ENCODE results near the gene ATP10A. TPM values are rescaled to one million over a fixed set of nuclear protein-coding genes. Genes with fewer than 3 reads are reported as not detected.

ATP10A gene
- total RNA-seq, 1 experiment from 2014 or later = not detected

- no peaks in the 10 kb centered on the region for H3K27me3 Mint-ChIP-seq (ENCODE audit: insufficient read depth, unreplicated experiment)
- intact Hi-C loops (cut with micrococcal nuclease; ENCODE audit: unreplicated experiment) = loop anchor here (10.0 kb wide), 1 partner anchor 69 kb away; no protein-coding TSS in a partner anchor
- POLR2A ChIA-PET = no interaction called here
- DNase-seq = no peak
- no peaks in the 10 kb centered on the region for H3K36me3 Mint-ChIP-seq (ENCODE audit: insufficient read depth, unreplicated experiment)
- H3K27me3 ChIP-seq (replicated peaks; ENCODE audit: control insufficient read depth, insufficient read depth, low read length) = no peaks in the 10 kb centered on the region; the same call in 1 of the 2 replicates
- H3K36me3 ChIP-seq (ENCODE audit: control insufficient read depth, insufficient read depth, low read length) = no peaks in the 10 kb centered on the region
- peaks cover 6% of the 10 kb centered on the region; the same call in 1 of the 2 replicates for H3K4me1 ChIP-seq
- TF ChIP-seq, protein P1, sequence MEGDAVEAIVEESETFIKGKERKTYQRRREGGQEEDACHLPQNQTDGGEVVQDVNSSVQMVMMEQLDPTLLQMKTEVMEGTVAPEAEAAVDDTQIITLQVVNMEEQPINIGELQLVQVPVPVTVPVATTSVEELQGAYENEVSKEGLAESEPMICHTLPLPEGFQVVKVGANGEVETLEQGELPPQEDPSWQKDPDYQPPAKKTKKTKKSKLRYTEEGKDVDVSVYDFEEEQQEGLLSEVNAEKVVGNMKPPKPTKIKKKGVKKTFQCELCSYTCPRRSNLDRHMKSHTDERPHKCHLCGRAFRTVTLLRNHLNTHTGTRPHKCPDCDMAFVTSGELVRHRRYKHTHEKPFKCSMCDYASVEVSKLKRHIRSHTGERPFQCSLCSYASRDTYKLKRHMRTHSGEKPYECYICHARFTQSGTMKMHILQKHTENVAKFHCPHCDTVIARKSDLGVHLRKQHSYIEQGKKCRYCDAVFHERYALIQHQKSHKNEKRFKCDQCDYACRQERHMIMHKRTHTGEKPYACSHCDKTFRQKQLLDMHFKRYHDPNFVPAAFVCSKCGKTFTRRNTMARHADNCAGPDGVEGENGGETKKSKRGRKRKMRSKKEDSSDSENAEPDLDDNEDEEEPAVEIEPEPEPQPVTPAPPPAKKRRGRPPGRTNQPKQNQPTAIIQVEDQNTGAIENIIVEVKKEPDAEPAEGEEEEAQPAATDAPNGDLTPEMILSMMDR (IDR thresholded peaks at IDR 0.05; ENCODE audit: insufficient read depth in 1 of 2, low read depth in 1 of 2, low read length in 1 of 2, severe bottlenecking in 1 of 2, unreplicated experiment in 1 of 2) = no peak
- CTCF ChIA-PET = no interaction called here
- no TSS peak for BruUV-seq (replicated peaks)
- no peaks in the 10 kb centered on the region for H3K9me3 Mint-ChIP-seq (ENCODE audit: unreplicated experiment)
- peaks cover 12% of the 10 kb centered on the region for H3K4me1 Mint-ChIP-seq (ENCODE audit: low read depth, unreplicated experiment)
- no peak overlapping the region for H3K27ac Mint-ChIP-seq (ENCODE audit: unreplicated experiment)
- no peak overlapping the region for H3K4me3 Mint-ChIP-seq (ENCODE audit: unreplicated experiment)
- no peak overlapping the region for H3K4me3 ChIP-seq (ENCODE audit: low read depth, low read length)
- H3K9me3 ChIP-seq = no peaks in the 10 kb centered on the region
Observed at GRCh38 chr15:25786040-25786439, 77.1 kb downstream of the ATP10A start.

GRCh38 chr15:25785641-25786025 lies 77.5 kb downstream of the ATP10A start:
- CTCF ChIA-PET = no interaction called here
- H3K4me3 Mint-ChIP-seq (ENCODE audit: unreplicated experiment) = no peak overlapping the region
- no peak overlapping the region for H3K4me3 ChIP-seq (ENCODE audit: low read depth, low read length)
- peaks cover 6% of the 10 kb centered on the region; the same call in 1 of the 2 replicates for H3K4me1 ChIP-seq
- no peaks in the 10 kb centered on the region; the same call in 1 of the 2 replicates for H3K27me3 ChIP-seq (replicated peaks; ENCODE audit: control insufficient read depth, insufficient read depth, low read length)
- H3K9me3 ChIP-seq = no peaks in the 10 kb centered on the region
- DNase-seq = no peak
- H3K9me3 Mint-ChIP-seq (ENCODE audit: unreplicated experiment) = no peaks in the 10 kb centered on the region
- peaks cover 12% of the 10 kb centered on the region for H3K4me1 Mint-ChIP-seq (ENCODE audit: low read depth, unreplicated experiment)
- POLR2A ChIA-PET = no interaction called here
- H3K36me3 ChIP-seq (ENCODE audit: control insufficient read depth, insufficient read depth, low read length) = no peaks in the 10 kb centered on the region
- TF ChIP-seq, protein P1 (IDR thresholded peaks at IDR 0.05; ENCODE audit: insufficient read depth in 1 of 2, low read depth in 1 of 2, low read length in 1 of 2, severe bottlenecking in 1 of 2, unreplicated experiment in 1 of 2) = no peak
- no TSS peak for BruUV-seq (replicated peaks)
- no peak overlapping the region for H3K27ac Mint-ChIP-seq (ENCODE audit: unreplicated experiment)
- H3K36me3 Mint-ChIP-seq (ENCODE audit: insufficient read depth, unreplicated experiment) = no peaks in the 10 kb centered on the region
- intact Hi-C loops (cut with micrococcal nuclease; ENCODE audit: unreplicated experiment) = loop anchor here (10.0 kb wide), 1 partner anchor 69 kb away; no protein-coding TSS in a partner anchor
- no peaks in the 10 kb centered on the region for H3K27me3 Mint-ChIP-seq (ENCODE audit: insufficient read depth, unreplicated experiment)

DNA sequence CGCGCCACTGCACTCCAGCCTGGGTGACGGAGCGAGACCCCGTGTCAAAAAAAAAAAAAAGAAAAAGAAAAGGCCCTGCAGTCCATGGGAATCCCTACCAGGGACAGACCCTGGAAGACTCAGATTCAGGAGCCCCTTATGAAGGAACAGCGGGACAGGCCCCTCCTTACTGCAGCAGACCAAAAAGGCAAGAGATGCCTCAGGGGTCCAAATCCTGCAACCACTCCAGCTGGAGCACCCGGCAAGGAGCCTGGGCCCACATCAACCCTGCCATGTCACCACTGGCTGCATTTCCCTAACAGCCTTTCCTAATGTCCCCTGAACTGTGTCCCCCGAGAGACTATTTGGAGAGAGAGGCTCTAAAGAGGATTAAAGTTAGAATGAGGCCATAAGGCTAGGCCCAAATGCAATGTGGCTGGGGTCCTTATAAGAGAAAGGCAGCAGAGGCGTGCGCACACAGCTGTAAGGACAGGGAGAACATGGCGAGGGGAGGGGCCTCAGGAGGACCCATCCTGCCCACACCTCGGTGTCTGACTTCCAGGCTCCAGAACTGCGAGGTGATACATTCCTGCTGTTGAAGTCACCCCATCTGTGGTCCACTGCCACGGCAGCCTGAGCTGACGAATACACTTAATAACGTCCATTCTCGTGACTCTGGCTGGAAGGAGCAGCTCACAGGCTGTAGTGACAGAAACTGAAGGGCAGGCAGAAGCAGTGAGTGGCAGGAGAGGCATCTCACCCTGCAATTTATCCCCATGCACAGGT lies 78.1 kb downstream of the ATP10A start:
- H3K27ac Mint-ChIP-seq (ENCODE audit: unreplicated experiment) = no peak overlapping the region
- Histone ChIP-seq H3K9me3 (no peaks in the 10 kb centered on the region), H3K4me1 (peaks cover 6% of the 10 kb centered on the region; the same call in 1 of the 2 replicates), H3K36me3 (ENCODE audit: control insufficient read depth, insufficient read depth, low read length) (no peaks in the 10 kb centered on the region), H3K27me3 (replicated peaks; ENCODE audit: control insufficient read depth, insufficient read depth, low read length) (no peaks in the 10 kb centered on the region), H3K4me3 (ENCODE audit: low read depth, low read length) (no peak overlapping the region)
- BruUV-seq (replicated peaks) = no TSS peak
- H3K9me3 Mint-ChIP-seq (ENCODE audit: unreplicated experiment) = no peaks in the 10 kb centered on the region
- ChIA-PET POLR2A (no interaction called here), CTCF (interaction anchor here (1.7 kb wide), 1 partner anchor 149 kb away, joined by 14 read pairs; no protein-coding TSS in a partner anchor)
- TF ChIP-seq, protein P1 (IDR thresholded peaks at IDR 0.05; ENCODE audit: insufficient read depth in 1 of 2, low read depth in 1 of 2, low read length in 1 of 2, severe bottlenecking in 1 of 2, unreplicated experiment in 1 of 2) = no peak
- intact Hi-C loops (cut with micrococcal nuclease; ENCODE audit: unreplicated experiment) = loop anchor here (10.0 kb wide), 1 partner anchor 70 kb away; no protein-coding TSS in a partner anchor
- H3K4me3 Mint-ChIP-seq (ENCODE audit: unreplicated experiment) = no peak overlapping the region
- peaks cover 12% of the 10 kb centered on the region for H3K4me1 Mint-ChIP-seq (ENCODE audit: low read depth, unreplicated experiment)
- no peaks in the 10 kb centered on the region for H3K27me3 Mint-ChIP-seq (ENCODE audit: insufficient read depth, unreplicated experiment)
- DNase-seq = no peak
- no peaks in the 10 kb centered on the region for H3K36me3 Mint-ChIP-seq (ENCODE audit: insufficient read depth, unreplicated experiment)

Measured in Caco-2 (cell line).